Panc1 (cell line): ENCODE results near the gene GYG2. TPM values are rescaled to one million over a fixed set of nuclear protein-coding genes. Genes with fewer than 3 reads are reported as not detected.

Experiments
- ATAC-seq: fragments of 200-7000 bp; cut with Tn5 transposase; 2 replicates; pipeline ENCODE4 v1.9.1; 2020; ENCODE audit warnings: mild to moderate bottlenecking, moderate library complexity
- BruUV-seq: library from RNA; stranded (reverse); fragments of 400-500 nt; replicated peaks from 2 replicates; lab custom pipeline; 2021; lab: Mats Ljungman, UMichigan
- CTCF ChIA-PET: fragments of 300-600 bp; sonication (Branson Sonifier 250); formaldehyde crosslinking; loops from one replicate; lab custom pipeline; 2022; ENCODE audit warnings: antibody characterized with exemption; lab: Charles Lee
- POLR2A ChIA-PET: fragments of 300-600 bp; sonication (Branson Sonifier 250); formaldehyde crosslinking; loops from one replicate; lab custom pipeline; 2022; ENCODE audit warnings: antibody characterized with exemption; lab: Charles Lee
- DNase-seq: peaks from one replicate; pipeline ENCODE4 v3.0.0-alpha.2; 2010; ENCODE audit warnings: low read depth, low spot score
- H3K27ac ChIP-seq: 2 replicates; pipeline ENCODE4 v1.5.1; 2011; ENCODE audit warnings: mild to moderate bottlenecking, low read length, inconsistent platforms
- H3K27me3 ChIP-seq: fragments of 200-500 bp; sonication (Bioruptor generic); 2 replicates; pipeline ENCODE4 v1.6.0; 2014; ENCODE audit warnings: low read length, inconsistent platforms; ENCODE audit not compliant: control insufficient read depth, insufficient read depth
- H3K36me3 ChIP-seq: fragments of 200-500 bp; sonication (Bioruptor generic); 2 replicates; pipeline ENCODE4 v1.5.1; 2014; ENCODE audit warnings: inconsistent platforms, mild to moderate bottlenecking, low read length, moderate library complexity; ENCODE audit not compliant: control insufficient read depth, insufficient read depth
- H3K4me1 ChIP-seq: 2 replicates; pipeline ENCODE4 v1.5.1; 2011; ENCODE audit warnings: inconsistent platforms, mild to moderate bottlenecking, low read length, moderate library complexity; ENCODE audit not compliant: control insufficient read depth, insufficient read depth
- H3K4me3 ChIP-seq, 2 experiments: 2 replicates each; pipeline ENCODE4 v1.5.1; 2011 to 2012; ENCODE audit warnings: low read depth in 2 of 2, low read length in 2 of 2, mild to moderate bottlenecking in 2 of 2, inconsistent platforms in 1 of 2, moderate library complexity in 1 of 2
- H3K9me3 ChIP-seq: fragments of 200-500 bp; sonication (Bioruptor generic); 2 replicates; pipeline ENCODE4 v1.5.1; 2014; ENCODE audit warnings: low read depth, mild to moderate bottlenecking, inconsistent platforms, low read length, moderate library complexity; ENCODE audit not compliant: control insufficient read depth, insufficient read depth
- POLR2AphosphoS5 ChIP-seq: IDR thresholded peaks from 2 replicates; pipeline ENCODE4 v1.6.1; 2012; ENCODE audit warnings: mild to moderate bottlenecking, low read depth, low read length, moderate library complexity
- SIN3A ChIP-seq: IDR thresholded peaks from 2 replicates; pipeline ENCODE4 v1.6.1; 2012; ENCODE audit warnings: low read depth, mild to moderate bottlenecking, low read length, moderate library complexity, borderline replicate concordance; ENCODE audit not compliant: insufficient read depth
- TCF7L2 ChIP-seq: IDR thresholded peaks from 2 replicates; pipeline ENCODE4 v1.6.1; 2011; ENCODE audit warnings: mild to moderate bottlenecking, low read depth, low read length, inconsistent platforms
- in situ Hi-C: cut with HindIII; loops from 2 replicates; pipeline ENCODE4 v1.10.0; 2016; ENCODE audit warnings: low sequenced_read_pairs, low pct_unique_long_range_greater_than_20kb
- intact Hi-C: fragments of 100-400 bp; cut with micrococcal nuclease; formaldehyde crosslinking; loops from one replicate; pipeline ENCODE4 v1.10.0; 2022; ENCODE audit not compliant: unreplicated experiment
- total RNA-seq: library from RNA; stranded (reverse); gene quantifications from one replicate; pipeline ENCODE4 v1.2.1, GENCODE V29; 2021; ENCODE audit not compliant: unreplicated experiment
- TF ChIP-seq, protein P1 (sequence below): fragments of 450-650 bp; IDR thresholded peaks from 2 replicates; pipeline ENCODE4 v1.5.1; 2017; ENCODE audit warnings: mild to moderate bottlenecking
- TF ChIP-seq, protein P2 (sequence below), 2 experiments: IDR thresholded peaks; 2 replicates each; pipeline ENCODE4 v1.6.1; 2011 to 2012; ENCODE audit warnings: low read depth in 2 of 2, control low read depth in 1 of 2, low read length in 1 of 2, mild to moderate bottlenecking in 1 of 2, moderate library complexity in 1 of 2; ENCODE audit not compliant: insufficient read depth in 1 of 2

The GYG2 gene
- total RNA-seq, 1 experiment from 2014 or later, result 0.85 TPM

DNA sequence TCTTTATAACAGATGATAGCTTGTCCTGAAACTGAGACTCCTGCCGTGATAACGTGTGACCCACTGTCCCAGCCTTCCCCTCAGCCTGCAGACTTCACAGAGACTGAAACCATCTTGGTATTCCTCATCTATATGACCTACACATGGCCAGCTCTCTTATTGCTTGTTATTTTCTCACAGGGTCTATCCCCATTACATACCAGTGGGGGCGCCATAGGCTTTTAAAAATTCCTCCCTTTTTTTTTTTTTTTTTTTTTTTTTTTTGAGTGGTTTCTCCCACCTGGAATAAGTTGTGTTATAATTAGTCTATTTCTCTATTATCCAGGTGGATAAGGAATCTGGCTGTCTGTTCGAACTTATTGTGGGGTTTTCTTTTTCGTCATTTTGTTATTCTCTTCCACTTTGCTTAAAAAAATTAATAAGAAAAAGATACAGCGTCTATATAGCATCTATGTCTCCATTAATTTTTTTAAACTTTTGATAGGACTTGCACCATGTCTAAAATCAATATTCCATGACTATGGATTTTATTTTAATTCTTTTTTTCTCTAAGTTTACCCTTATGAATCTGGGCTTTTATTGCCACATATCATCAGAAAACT lies 47.2 kb downstream of the GYG2 start:
- ATAC-seq (no peak), DNase-seq (no peak)
- H3K27ac ChIP-seq, result no peak overlapping the region
- H3K4me3 ChIP-seq, result no peak overlapping the region
- no TSS peak for BruUV-seq
- no peaks in the 10 kb centered on the region for H3K9me3 ChIP-seq
- H3K27me3 ChIP-seq, result no peaks in the 10 kb centered on the region
- no peaks in the 10 kb centered on the region for H3K36me3 ChIP-seq
- CTCF ChIA-PET, result interaction anchor here (0.6 to 0.7 kb wide), 3 partner anchors 218 to 1691 kb away, joined by 3 to 16 read pairs (median 15); no protein-coding TSS in a partner anchor
- POLR2A ChIA-PET, result no interaction called here
- TF ChIP-seq POLR2AphosphoS5, result no peak
- TF ChIP-seq SIN3A, result no peak
- TF ChIP-seq, protein P1, sequence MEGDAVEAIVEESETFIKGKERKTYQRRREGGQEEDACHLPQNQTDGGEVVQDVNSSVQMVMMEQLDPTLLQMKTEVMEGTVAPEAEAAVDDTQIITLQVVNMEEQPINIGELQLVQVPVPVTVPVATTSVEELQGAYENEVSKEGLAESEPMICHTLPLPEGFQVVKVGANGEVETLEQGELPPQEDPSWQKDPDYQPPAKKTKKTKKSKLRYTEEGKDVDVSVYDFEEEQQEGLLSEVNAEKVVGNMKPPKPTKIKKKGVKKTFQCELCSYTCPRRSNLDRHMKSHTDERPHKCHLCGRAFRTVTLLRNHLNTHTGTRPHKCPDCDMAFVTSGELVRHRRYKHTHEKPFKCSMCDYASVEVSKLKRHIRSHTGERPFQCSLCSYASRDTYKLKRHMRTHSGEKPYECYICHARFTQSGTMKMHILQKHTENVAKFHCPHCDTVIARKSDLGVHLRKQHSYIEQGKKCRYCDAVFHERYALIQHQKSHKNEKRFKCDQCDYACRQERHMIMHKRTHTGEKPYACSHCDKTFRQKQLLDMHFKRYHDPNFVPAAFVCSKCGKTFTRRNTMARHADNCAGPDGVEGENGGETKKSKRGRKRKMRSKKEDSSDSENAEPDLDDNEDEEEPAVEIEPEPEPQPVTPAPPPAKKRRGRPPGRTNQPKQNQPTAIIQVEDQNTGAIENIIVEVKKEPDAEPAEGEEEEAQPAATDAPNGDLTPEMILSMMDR, result peak; percentile 67
- no peaks in the 10 kb centered on the region for H3K4me1 ChIP-seq
- in situ Hi-C loops, result no loop called here
- intact Hi-C loops, result no loop called here

DNA sequence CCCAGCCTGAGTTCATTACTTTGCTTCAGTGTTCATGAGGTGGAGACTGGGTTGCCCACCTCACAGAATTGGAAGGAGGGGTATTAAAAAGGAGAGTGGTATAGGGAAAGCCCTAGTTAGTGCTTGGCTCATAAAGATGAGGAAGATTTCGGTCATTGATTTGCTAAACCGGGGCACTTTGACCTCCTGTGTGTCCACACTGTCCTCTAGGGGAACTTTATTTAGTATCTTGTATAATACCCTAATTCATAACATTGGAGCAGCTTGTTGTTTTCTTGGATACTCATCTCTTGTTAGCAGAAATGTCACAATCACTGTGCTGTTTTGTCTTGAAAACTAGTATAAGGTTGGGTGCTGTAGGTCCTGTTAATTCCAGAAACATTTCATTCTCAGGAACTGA lies 49.8 kb downstream of the GYG2 start:
- intact Hi-C loops (no loop called here), in situ Hi-C loops (no loop called here)
- no peaks in the 10 kb centered on the region for H3K36me3 ChIP-seq
- H3K4me1 ChIP-seq, result no peaks in the 10 kb centered on the region
- TF ChIP-seq, protein P2, sequence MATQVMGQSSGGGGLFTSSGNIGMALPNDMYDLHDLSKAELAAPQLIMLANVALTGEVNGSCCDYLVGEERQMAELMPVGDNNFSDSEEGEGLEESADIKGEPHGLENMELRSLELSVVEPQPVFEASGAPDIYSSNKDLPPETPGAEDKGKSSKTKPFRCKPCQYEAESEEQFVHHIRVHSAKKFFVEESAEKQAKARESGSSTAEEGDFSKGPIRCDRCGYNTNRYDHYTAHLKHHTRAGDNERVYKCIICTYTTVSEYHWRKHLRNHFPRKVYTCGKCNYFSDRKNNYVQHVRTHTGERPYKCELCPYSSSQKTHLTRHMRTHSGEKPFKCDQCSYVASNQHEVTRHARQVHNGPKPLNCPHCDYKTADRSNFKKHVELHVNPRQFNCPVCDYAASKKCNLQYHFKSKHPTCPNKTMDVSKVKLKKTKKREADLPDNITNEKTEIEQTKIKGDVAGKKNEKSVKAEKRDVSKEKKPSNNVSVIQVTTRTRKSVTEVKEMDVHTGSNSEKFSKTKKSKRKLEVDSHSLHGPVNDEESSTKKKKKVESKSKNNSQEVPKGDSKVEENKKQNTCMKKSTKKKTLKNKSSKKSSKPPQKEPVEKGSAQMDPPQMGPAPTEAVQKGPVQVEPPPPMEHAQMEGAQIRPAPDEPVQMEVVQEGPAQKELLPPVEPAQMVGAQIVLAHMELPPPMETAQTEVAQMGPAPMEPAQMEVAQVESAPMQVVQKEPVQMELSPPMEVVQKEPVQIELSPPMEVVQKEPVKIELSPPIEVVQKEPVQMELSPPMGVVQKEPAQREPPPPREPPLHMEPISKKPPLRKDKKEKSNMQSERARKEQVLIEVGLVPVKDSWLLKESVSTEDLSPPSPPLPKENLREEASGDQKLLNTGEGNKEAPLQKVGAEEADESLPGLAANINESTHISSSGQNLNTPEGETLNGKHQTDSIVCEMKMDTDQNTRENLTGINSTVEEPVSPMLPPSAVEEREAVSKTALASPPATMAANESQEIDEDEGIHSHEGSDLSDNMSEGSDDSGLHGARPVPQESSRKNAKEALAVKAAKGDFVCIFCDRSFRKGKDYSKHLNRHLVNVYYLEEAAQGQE (IDR thresholded peaks at IDR 0.05; ENCODE audit: insufficient read depth in 1 of 2, low read depth in 2 of 2, low read length in 1 of 2), result no peak
- TF ChIP-seq SIN3A (no peak), POLR2AphosphoS5 (no peak), TCF7L2 (no peak)
- TF ChIP-seq, protein P1, result no peak
- DNase-seq, result no peak
- ATAC-seq, result no peak
- no peaks in the 10 kb centered on the region for H3K27me3 ChIP-seq
- no peak overlapping the region for H3K4me3 ChIP-seq
- ChIA-PET CTCF (no interaction called here), POLR2A (no interaction called here)
- H3K27ac ChIP-seq, result no peak overlapping the region
- no TSS peak for BruUV-seq
- no peaks in the 10 kb centered on the region for H3K9me3 ChIP-seq
